GM18498 (cell line): Measurements from ENCODE around the gene RSBN1L.

Experiments
- ATAC-seq: cut with Tn5 transposase; IDR thresholded peaks from one replicate; pipeline ENCODE4 v1.9.1; 2021; ENCODE audit warnings: mild to moderate bottlenecking, moderate library complexity; ENCODE audit not compliant: unreplicated experiment

The RSBN1L gene

DNA sequence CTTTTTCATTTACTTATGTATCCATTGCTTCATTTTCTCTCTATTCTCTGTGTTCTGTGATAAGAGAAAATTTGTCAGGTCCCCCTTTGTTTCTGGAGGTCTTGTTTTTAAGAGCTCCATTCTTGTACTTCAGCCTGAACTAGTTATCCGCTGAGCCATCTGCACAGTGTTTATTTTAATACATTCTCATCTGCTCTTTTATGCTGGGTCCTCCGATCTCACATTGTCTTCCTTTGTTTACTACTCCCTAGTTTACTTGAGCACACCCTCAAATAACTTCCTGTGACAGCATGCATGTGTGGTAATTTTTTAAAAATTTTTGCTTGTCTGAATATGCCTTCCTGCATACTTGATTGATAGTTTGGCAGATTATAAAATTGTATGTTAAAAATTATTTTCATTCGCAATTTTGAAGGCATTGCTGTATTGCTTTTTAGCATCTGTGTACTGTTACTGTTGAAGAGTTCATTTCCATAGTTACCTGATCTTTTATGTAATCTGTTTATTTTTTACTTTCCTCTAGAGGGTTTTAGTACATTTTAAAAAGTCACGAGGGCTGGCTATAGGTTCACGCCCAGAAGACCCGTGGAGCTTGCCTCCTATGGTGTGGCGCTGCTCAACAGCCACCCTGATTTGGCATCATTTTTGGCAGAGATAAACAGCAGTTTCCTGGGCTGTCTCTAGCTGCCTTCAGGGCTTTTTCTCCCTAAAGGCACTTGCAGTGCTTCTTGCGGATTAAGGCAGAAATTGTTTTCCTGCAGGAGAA lies 31.9 kb downstream of the RSBN1L start:
- no peak for ATAC-seq

DNA sequence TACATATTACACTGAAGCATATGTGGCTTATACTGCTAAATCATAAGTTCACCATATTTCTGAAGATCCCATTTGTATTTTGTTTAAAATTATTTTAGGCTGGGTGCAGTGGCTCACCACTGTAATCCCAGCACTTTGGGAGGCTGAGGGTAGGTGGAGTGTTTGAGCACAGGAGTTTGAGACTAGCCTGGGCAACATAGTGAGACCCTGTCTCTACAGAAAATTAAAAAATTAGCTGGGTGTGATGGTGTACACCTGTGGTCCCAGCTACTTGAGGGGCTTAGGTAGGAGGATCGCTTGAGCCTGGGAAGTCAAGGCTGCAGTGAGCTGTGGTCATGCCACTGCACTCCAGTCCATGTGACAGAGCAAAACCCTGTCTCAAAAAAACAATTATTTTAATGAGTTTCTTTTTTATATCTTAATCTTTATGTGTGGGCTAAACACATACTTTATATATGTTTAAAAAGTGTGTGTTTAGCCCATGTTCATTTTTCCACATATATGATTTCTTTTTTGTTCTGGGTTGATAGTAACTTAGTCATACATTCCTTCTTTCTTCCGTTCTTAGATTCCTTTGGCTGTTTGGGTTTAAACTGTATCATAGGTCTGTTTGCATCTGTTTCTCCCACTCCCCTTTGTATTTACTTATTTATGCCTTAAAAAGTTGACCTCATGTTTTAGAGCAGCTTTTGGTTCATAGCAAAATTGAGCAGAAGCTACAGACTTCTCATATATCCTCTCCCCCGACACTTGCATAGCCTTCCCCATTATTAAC lies 33.5 kb downstream of the RSBN1L start:
- ATAC-seq = no peak

DNA sequence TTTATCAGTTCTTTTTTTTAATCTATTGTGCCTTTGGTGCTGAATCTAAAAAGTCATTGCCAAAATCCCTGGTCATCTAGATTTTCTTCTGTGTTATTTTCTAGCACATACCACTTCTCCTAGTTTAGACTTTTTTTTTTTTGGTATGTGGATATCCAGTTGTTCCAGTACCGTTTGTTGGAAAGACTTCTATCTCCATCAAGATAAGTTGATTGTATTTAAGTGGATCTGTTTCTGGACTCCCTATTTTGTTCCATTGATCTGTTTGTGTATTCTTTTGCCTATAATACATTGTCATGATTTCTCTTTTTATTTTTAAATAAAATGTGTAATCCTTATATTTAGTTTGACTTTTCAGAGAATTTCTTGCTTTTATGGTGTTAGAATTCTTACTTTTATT lies 35.5 kb downstream of the RSBN1L start:
- no peak for ATAC-seq

DNA sequence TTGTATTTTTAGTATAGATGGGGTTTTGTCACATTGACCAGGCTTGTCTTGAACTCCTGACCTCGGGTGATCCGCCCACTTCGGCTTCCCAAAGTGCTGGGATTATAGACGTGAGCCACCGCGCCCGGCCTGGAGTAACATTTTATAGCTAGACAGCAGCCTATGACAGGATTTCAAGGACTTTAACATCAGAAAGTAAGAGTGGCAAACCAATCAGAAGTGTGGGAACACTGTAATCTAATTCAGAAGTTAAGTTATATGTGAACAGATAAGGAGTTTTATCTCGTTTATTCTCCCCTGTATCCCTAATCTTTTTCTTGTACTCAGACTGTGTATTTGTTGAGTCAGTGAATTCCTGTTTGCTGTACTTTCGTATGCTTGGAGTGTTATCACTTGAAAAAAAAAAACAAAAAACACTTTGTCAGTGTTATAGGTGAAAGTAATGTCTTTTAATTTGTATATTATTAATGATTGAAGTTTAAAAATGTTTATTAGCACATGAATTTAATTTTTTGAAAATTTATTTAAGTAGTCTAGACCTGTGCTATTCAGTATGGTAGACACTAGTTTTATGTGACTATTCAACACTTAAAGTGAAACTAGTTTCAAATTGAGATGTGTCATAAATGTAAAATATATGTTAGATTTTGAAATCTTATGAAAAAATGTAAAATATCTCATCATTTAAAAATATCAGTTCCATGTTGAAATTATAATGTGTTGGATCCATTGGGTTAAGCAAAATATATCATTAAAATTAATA lies 38.6 kb downstream of the RSBN1L start:
- ATAC-seq = no peak

DNA sequence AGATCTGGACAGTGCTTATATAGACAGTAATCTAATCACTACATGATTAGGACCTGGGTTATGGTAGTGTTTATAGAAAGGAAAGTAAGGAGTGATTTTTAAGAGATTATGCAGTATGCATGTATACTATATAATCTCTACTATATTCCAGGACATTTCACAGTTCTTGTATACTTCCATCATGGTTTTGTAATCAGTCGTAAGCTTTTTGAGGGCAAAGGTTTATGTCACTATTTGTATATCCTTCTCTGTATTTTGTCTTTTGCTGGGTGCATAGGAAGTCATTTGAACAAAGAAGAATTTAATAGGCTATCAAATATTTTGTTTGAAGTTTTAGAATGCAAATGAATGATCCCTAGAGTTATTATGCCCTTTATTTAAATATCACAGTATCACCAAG lies 39.2 kb downstream of the RSBN1L start:
- ATAC-seq = no peak

DNA sequence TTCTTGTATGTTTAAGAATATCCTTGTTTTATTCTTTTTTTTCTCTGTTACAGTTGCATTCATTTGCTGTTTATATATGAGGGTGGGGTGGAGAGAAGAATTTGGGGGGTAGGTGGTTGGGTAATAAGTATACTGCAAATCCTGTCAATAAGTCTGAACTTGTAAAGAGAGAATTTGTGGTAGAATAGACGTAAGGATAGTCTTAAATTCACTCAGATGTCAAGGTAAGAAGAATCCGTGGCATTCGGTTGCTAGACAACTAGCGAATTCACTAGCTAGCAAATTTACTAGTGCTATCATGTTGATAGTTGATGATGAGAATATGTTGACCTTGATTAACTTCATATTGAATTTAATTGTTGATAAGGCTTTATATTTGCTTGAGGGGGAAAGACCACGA lies 40.7 kb downstream of the RSBN1L start:
- ATAC-seq = no peak

DNA sequence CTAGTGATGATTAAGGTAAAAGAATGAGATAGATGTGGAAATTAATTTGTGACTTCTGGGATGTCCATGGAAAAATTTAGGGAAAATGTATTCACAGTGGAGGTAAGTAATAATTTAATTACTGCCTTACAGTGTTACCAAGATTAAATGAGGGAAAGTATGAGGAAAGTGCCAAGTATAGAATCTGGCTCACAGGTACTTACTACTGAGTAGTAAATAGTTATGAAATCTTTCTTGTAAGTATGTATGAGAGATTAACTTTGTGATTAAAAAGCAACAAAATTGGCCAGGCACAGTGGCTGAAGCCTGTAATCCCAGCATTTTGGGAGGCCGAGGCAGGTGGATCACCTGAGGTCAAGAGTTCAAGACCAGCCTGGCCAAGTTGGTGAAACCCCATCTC lies 42.1 kb downstream of the RSBN1L start:
- ATAC-seq = no peak

DNA sequence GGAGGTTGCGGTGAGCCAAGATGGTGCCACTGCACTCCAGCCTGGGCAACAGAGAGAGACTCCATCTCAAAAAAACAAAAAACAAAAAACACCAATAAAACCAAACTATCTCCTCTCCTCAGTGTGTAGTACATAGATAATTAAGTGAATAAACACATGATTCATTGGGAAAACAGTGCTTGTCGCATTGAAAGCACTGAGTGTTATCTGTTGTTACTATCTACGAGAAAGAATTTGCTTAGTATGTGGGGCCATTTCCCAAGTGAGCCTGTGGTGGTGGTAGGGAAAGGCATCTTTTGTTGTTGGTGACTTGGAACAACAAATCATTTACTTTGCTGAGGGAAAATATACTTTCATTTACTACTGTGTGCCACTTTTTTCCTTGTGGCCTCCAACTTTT lies 42.6 kb downstream of the RSBN1L start:
- no peak for ATAC-seq

DNA sequence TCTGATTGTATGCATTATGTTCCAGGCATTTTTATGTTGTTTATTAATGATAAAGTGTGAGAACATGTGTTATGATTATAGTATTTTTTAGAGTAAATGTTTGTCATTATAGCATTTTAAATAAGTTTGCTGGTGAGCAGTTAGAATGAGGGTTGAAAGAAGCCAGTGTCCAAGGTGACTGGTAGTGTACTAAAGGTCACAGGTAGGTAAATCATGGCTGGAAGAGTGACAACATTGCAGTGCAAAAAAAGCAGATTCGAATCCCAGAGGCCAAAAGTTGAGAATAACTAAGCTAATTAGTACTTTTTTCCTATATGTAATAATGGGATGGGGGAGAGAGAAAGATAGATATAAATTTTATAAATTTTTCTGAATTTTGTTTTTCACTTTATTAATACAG lies 44.0 kb downstream of the RSBN1L start:
- ATAC-seq = no peak

DNA sequence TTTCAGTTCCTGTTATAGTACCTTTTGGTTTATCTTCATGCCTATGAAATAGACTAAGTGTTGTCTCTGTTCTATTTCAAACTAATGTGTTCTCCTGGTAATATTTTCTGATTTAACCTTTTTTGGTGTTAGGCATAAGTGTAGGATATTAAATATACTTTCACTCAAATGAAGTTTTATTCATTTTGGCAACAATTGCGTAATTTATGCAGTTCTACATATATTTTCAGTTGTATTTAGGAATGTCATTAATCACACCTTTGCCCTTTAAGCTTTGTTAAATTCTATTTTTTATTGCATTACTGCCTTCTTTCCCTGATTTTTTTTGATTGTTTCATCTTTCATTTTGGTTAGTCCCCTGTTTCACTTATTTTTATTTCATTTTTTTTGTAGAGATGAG lies 47.3 kb downstream of the RSBN1L start:
- ATAC-seq = no peak

DNA sequence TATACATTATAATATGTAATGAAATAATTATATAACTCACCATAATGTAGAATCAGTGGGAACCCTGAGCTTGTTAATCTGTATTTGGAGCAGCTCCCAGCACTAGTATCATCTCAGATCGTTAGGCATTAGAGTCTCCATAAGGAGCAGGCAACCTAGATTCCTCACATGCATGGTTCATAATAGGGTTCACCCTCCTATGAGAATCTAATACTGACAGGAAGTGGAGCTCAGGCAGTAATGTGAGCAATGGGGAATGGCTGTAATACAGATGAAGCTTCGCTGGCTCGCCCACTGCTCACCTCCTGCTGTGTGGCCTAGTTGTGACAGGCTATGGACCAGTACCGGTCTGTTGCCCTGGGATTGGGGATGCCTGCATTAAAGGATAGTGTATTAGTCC lies 49.5 kb downstream of the RSBN1L start:
- ATAC-seq = no peak

DNA sequence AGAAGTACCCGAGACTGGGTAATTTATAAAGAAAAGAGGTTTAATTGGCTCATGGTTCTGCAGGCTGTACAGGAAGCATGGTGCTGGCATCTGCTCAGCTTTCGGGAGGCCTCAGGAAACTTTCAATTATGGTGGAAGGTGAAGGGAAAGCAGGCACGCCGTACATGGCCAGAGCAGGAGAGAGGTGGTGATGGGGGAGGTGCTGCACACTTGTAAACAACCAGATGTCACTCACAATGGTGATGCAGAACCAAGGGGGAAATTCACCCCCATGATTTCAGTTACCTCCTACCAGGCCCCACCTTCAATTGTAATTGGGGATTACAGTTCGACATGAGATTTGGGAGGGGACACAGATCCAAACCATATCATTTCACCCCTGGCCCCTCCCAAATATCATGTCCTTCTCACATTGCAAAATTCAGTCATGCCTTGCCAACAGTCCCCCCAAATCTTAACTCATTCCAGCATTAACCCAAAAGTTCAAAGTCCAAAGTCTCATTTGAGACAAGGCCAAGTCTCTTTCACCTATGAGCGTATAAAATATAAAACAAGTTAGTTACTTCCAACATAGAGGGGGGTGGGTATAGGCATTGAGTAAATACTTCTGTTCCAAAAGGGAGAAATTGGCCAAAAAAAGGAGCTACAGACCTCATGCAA lies 50.0 kb downstream of the RSBN1L start:
- no peak for ATAC-seq

DNA sequence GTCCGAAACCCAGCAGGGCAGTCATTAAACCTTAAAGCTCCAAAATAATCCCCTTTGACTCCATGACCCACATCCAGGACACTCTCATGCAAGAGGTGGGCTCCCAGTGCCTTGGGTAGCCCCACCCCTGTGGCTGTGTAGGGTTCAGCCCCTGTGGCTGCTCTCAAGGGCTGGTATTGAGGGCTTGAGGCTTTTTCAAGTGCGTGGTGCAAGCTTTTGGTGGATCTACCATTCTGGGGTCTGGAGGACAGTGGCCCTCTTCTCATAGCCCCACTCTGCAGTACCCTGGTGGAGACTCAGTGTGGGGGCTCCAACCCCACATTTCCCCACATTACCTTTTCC lies 50.5 kb downstream of the RSBN1L start:
- no peak for ATAC-seq

DNA sequence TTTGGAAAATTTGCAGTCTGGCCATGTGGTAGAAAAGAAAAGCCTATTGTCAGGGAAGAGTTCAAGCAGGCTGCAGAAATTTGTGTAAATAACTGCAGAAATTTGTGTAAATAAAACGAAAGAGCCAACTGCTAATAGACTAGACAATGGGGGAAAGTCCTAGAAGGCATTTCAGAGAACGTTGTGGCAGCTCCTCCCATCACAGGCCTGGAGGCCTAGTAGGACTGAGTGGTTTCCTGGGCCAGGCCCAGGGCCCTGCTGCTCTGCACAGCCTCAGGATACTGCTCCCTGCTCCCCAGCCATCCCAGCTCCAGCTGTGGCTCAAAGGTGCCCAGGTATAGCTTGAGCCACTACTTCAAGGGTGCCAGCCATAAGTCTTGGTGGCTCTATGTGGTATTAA lies 50.9 kb downstream of the RSBN1L start:
- ATAC-seq = no peak

DNA sequence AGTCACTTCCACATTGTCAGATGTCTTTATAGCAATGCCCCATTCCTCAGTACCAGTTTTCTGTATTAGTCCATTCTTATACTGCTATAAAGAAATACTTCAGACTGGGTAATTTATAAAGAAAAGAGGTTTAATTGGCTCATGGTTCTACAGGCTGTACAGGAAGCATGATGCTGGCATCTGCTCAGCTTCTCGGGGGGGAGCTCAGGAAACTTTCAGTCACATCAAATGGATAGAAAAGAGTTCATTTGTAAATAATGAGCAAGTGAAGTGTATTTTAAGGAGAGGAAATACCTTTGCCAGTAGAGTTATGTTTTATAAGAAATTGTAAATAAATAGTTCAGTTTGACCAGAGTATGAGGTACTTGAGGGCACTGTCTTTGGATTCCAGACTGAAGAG lies 51.5 kb downstream of the RSBN1L start:
- ATAC-seq = no peak

DNA sequence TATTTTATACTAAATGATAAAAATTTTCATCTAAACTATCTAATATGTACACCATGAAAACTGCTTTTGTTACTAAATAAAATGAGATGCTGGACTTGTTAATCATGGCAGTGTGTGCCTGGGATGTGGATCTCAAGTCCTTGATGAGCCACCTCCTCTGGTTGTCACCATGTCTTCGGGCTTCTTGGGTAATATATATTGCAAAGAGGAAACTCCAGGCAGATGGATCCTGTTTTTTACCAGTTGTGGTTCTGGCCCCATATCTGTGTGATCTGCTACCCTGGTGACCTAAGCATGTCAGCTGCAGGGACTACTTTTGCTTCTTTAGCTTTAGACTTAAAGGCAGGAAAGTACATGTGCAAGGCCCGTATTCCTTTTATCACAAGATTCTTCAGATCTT lies 55.8 kb downstream of the RSBN1L start:
- ATAC-seq = no peak

DNA sequence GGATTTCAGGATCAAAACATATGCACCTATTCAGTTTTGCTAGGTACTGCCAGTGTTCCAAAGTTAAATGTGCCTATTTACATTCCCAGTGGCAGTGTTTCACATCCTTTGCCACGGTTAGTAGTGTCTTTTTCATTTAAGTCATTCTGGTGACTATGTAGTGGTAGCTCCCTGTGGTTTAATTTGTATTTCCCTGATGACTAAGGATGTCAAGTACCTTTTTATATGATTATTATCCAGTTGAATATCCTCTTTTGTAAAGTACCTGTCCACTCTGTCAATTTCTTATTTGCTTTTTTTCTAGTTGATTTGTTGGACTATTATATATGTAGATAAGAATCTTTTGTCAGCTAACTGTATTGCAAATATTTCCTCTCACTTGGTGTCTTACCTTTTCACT lies 56.9 kb downstream of the RSBN1L start:
- ATAC-seq = no peak

DNA sequence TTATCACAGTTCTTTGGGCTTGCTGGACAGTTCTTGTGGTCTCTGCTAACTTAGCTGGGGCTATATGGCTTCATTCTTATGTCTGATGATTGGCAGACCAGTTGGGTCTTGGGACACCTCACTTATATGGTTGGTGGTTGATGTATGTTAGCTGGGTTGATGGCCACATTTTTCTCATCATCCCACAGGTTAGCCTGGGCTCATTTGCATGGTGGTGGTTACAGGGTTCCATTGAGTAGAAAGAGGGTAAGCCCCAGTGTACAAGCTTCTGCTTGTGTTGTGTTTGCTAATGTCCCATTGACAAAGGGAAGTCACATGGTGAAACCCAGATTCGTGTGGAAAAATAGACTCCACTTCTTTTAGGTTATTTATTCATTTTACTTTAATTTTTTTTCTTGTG lies 61.3 kb downstream of the RSBN1L start:
- peak; percentile 90 for ATAC-seq

DNA sequence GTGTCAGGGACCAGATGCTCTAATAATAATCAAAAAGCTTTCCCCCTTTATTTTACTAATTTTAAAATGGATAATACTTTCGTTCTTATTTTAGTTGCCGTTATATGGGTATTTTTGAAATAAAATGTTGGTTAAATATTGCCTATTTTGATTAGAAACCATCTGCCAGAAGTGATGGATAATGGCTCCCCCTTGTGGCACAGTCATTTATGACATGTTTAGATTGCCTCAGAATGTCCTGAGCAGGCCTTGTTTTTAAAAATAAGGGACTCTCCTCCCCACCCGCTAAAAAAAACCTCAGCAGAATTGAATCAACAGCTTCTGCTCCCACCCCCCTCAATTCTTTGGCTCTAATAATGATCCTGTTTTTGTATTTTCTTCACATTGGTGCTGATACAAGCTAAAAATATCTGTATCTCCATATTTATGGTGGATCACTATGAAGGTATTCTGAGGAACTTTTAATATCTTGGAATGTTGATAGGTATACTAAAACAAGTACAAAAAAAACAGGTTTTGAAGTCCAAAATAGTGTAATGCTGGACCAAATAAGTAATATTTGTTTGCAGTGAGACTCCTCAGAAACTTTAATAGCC lies 63.1 kb downstream of the RSBN1L start:
- no peak for ATAC-seq

DNA sequence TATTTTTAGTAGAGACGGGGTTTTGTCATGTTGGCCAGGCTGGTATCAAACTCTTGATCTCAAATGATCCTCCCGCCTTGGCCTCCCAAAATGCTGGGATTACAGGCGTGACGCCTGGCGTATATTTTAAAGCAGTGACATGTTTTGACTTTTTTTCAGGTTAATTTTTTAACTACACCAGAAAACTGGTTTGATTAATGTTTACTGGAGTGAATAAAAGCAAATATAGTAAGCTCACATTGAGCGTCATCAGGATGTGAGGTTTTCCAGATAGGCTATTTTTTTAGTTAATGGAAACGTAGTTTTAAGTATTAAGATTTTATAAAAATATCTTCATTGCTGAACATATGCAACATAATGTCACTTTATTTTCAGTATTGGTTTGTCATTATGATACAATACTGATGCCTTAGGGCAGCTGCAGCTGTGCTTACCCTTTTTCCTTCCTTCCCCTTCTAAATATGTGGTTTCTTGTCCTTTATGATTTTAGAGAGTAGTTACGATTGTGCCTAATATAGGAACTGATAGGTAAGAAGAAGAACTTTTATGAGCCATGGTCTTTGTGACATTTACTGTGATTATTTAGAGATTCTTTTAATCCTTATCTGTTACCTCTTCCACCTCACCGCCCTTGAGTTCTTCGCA lies 64.7 kb downstream of the RSBN1L start:
- ATAC-seq = no peak

DNA sequence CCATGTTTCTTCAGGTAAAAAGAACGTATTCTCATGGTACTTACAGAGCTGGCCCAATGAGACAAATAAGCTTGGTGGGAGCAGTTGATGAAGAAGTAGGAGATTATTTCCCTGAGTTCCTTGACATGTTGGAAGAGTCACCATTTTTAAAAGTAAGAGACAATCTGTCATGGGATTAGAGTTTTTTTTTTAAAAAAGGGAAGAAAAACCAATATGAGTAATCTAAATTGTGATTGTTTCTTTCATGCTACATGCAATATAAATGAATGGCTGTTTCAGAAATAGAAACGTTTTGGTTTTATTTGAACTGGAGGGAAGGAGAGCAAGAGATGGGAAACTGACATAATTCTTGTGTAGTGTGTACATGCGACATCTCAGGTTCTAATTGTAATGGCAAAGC lies 69.2 kb downstream of the RSBN1L start:
- ATAC-seq = no peak
